ENCODE data around the gene PRDM10. TPM values are rescaled to one million over a fixed set of nuclear protein-coding genes. Genes with fewer than 3 reads are reported as not detected.
A peak's percentile ranks its signal among the peaks of the same experiment; 100 is the strongest.

The PRDM10 gene
- total RNA-seq, 1 donor from 2014 or later, result 15.8 TPM

DNA sequence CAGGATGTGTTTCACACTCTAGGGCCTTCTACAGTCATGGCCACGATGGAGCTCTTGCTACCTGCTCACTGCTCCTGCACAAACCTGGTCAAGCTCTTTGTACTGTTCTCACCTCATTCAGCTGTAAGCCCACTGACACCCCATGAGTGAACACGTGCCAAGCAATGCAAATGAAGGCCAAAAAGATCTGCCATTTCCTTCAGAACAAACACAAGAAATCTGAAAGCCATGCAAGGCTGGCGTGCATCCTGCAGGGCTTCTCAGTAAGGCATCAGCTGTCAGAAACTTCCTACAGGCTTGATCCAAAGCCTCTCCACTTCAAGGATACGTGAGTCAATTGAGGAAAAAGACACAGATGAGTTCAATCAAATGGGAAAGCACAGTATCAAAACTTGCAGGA is 63.1 kb downstream of the PRDM10 start:
- Mint-ChIP-seq H3K27ac (ENCODE audit: unreplicated experiment) (no peak overlapping the region), H3K36me3 (ENCODE audit: low read depth, unreplicated experiment) (peaks cover 10% of the 10 kb centered on the region)
- TF ChIP-seq, protein P1, sequence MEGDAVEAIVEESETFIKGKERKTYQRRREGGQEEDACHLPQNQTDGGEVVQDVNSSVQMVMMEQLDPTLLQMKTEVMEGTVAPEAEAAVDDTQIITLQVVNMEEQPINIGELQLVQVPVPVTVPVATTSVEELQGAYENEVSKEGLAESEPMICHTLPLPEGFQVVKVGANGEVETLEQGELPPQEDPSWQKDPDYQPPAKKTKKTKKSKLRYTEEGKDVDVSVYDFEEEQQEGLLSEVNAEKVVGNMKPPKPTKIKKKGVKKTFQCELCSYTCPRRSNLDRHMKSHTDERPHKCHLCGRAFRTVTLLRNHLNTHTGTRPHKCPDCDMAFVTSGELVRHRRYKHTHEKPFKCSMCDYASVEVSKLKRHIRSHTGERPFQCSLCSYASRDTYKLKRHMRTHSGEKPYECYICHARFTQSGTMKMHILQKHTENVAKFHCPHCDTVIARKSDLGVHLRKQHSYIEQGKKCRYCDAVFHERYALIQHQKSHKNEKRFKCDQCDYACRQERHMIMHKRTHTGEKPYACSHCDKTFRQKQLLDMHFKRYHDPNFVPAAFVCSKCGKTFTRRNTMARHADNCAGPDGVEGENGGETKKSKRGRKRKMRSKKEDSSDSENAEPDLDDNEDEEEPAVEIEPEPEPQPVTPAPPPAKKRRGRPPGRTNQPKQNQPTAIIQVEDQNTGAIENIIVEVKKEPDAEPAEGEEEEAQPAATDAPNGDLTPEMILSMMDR (IDR thresholded peaks at IDR 0.05; ENCODE audit: unreplicated experiment), result no peak

DNA sequence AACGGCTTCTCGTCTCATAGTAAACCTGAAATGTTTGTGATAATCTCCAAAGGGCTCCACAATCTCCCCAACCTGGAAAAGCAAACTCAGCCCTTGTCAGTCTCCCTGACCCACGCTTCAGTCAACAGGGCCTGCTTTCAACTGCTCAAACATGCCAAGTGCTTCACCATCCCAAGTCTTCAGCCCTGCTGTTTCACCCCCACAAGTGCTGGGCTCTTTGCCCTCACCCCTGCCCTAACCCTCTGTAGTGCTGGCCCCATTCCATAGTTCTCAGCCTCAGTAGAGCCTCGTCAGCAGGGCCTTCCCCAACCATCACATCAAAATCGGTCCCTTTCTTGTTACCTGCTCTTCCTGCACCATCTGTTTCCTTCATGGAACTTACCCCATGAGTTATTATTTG is 63.9 kb downstream of the PRDM10 start:
- H3K27ac Mint-ChIP-seq (ENCODE audit: unreplicated experiment), result no peak overlapping the region
- peak overlapping the region; percentile 19 for H3K4me3 Mint-ChIP-seq (ENCODE audit: unreplicated experiment)
- H3K36me3 Mint-ChIP-seq (ENCODE audit: low read depth, unreplicated experiment), result peaks cover 18% of the 10 kb centered on the region
- TF ChIP-seq, protein P1 (IDR thresholded peaks at IDR 0.05; ENCODE audit: unreplicated experiment), result no peak
- no peaks in the 10 kb centered on the region for H3K27me3 Mint-ChIP-seq (ENCODE audit: unreplicated experiment)
- H3K4me1 Mint-ChIP-seq (ENCODE audit: unreplicated experiment), result peaks cover 15% of the 10 kb centered on the region
- H3K9me3 Mint-ChIP-seq (ENCODE audit: unreplicated experiment), result no peaks in the 10 kb centered on the region
- no peak for DNase-seq (ENCODE audit: low spot score)

More for the DNA sequence above, 63.1 kb downstream of the PRDM10 start:
- H3K4me1 Mint-ChIP-seq (ENCODE audit: unreplicated experiment), result peaks cover 15% of the 10 kb centered on the region
- DNase-seq (ENCODE audit: low spot score), result no peak
- no peaks in the 10 kb centered on the region for H3K9me3 Mint-ChIP-seq (ENCODE audit: unreplicated experiment)
- no peaks in the 10 kb centered on the region for H3K27me3 Mint-ChIP-seq (ENCODE audit: unreplicated experiment)
- no peak overlapping the region for H3K4me3 Mint-ChIP-seq (ENCODE audit: unreplicated experiment)

DNA sequence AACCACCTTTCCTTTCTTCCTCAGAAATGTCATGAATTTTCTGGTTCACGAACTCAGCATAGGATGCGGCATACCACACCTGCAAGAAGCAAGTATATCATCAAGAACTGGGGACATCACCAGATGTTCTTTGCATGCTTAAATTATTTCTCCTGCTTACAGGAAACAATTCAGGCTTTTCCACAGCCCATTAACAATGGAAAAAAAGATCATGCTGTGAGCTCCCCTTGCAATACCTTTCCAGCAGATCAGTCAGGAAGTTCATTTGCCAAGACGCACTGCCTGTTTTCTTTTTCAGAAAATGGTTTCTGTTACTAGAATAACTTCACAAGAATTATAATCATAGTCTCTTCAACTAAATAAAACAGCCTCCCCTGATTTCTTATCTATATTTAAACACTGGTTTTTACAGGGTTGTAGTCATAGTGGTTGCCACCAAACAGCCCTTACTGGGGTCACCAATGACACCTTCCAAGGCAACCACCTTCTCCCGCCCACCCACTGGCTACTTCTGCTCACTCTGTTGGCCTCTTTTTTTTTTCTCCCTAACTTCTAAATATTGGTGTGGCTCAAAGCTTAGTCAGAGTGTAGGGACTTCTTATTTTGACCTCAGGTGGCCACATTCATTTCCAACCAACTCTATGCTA is 64.9 kb downstream of the PRDM10 start:
- no peak for DNase-seq (ENCODE audit: low spot score)
- no peaks in the 10 kb centered on the region for H3K27me3 Mint-ChIP-seq (ENCODE audit: unreplicated experiment)
- peaks cover 18% of the 10 kb centered on the region for H3K36me3 Mint-ChIP-seq (ENCODE audit: low read depth, unreplicated experiment)
- H3K27ac Mint-ChIP-seq (ENCODE audit: unreplicated experiment), result no peak overlapping the region
- no peak overlapping the region for H3K4me3 Mint-ChIP-seq (ENCODE audit: unreplicated experiment)
- TF ChIP-seq, protein P1 (IDR thresholded peaks at IDR 0.05; ENCODE audit: unreplicated experiment), result no peak
- peaks cover 15% of the 10 kb centered on the region for H3K4me1 Mint-ChIP-seq (ENCODE audit: unreplicated experiment)
- no peaks in the 10 kb centered on the region for H3K9me3 Mint-ChIP-seq (ENCODE audit: unreplicated experiment)

DNA sequence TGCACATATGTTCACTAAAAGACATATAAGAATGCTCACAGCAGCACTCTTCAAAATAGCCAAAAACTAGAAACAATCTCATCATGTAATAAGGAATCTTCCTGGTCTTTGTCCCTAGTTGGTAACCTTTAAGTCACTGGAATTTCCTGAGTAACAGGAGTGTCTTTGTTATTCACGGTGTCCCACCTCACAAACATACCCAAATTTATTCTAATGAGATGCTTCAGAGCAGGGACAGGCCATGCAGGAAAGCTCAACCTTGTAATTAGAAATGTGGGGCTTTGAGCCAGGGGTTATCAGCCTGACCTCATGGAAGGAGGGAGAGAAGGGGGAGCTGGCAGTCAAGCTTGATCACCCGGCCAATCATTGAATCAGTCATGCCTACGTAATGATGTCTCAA is 66.9 kb downstream of the PRDM10 start:
- H3K4me1 Mint-ChIP-seq (ENCODE audit: unreplicated experiment), result peaks cover 15% of the 10 kb centered on the region
- H3K27ac Mint-ChIP-seq (ENCODE audit: unreplicated experiment), result no peak overlapping the region
- TF ChIP-seq, protein P1 (IDR thresholded peaks at IDR 0.05; ENCODE audit: unreplicated experiment), result no peak
- peaks cover 14% of the 10 kb centered on the region for H3K36me3 Mint-ChIP-seq (ENCODE audit: low read depth, unreplicated experiment)
- no peaks in the 10 kb centered on the region for H3K9me3 Mint-ChIP-seq (ENCODE audit: unreplicated experiment)
- no peak overlapping the region for H3K4me3 Mint-ChIP-seq (ENCODE audit: unreplicated experiment)
- H3K27me3 Mint-ChIP-seq (ENCODE audit: unreplicated experiment), result no peaks in the 10 kb centered on the region
- DNase-seq (ENCODE audit: low spot score), result no peak

DNA sequence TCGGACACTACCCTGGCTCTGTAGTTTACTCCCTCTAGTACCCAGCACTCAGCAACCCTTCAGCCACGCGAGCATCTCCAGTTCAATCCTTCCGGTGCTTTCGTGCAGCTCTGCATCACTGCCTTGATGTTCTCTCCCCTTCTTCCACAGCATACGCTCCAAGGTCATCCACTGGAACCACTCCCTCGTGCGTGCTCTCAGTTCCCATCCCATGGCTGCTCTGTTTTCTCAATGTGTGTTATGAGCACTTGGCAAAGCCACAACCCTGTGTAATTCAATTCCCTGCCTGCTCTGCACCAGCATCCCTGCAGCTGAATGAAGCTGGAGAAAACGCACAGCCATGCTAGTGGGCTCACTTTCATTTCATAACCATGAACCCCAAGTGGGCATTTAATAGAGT is 68.7 kb downstream of the PRDM10 start:
- TF ChIP-seq, protein P1 (IDR thresholded peaks at IDR 0.05; ENCODE audit: unreplicated experiment), result no peak
- peaks cover 20% of the 10 kb centered on the region for H3K36me3 Mint-ChIP-seq (ENCODE audit: low read depth, unreplicated experiment)
- DNase-seq (ENCODE audit: low spot score), result no peak
- H3K4me3 Mint-ChIP-seq (ENCODE audit: unreplicated experiment), result no peak overlapping the region
- no peaks in the 10 kb centered on the region for H3K27me3 Mint-ChIP-seq (ENCODE audit: unreplicated experiment)
- H3K9me3 Mint-ChIP-seq (ENCODE audit: unreplicated experiment), result no peaks in the 10 kb centered on the region
- peaks cover 14% of the 10 kb centered on the region for H3K4me1 Mint-ChIP-seq (ENCODE audit: unreplicated experiment)
- no peak overlapping the region for H3K27ac Mint-ChIP-seq (ENCODE audit: unreplicated experiment)

Measured in endothelial cell (in vitro differentiated cells).